IPS-20b (cell line): Measurements from ENCODE around the gene FGF18.
"Not testable (repeated sequence)": the region's sequence is repeated elsewhere in the genome, so short reads cannot be mapped to it uniquely, and the experiment has no call there.

ENCODE experiments used
- H3K27ac ChIP-seq: one replicate; pipeline ENCODE4 v1.5.1; 2013; ENCODE audit warnings: low read length
- H3K27me3 ChIP-seq: 2 replicates; pipeline ENCODE4 v1.6.1; 2013; ENCODE audit warnings: mild to moderate bottlenecking, low read length, inconsistent platforms; ENCODE audit not compliant: insufficient read depth
- H3K36me3 ChIP-seq: 2 replicates; pipeline ENCODE4 v1.6.1; 2013; ENCODE audit warnings: low read depth, mild to moderate bottlenecking, inconsistent platforms, low read length, moderate library complexity; ENCODE audit not compliant: insufficient read depth
- H3K4me1 ChIP-seq: 2 replicates; pipeline ENCODE4 v1.6.1; 2013; ENCODE audit warnings: mild to moderate bottlenecking, control low read depth, inconsistent platforms, low read length, moderate library complexity; ENCODE audit not compliant: insufficient read depth
- H3K4me3 ChIP-seq: 2 replicates; pipeline ENCODE4 v1.5.1; 2013; ENCODE audit warnings: mild to moderate bottlenecking, low read length, inconsistent platforms
- H3K9ac ChIP-seq: 2 replicates; pipeline ENCODE4 v1.6.1; 2013; ENCODE audit warnings: low read depth, mild to moderate bottlenecking, inconsistent platforms, low read length, moderate library complexity
- H3K9me3 ChIP-seq: 2 replicates; pipeline ENCODE4 v1.6.1; 2013; ENCODE audit warnings: mild to moderate bottlenecking, low read depth, low read length, inconsistent platforms; ENCODE audit not compliant: insufficient read depth

Gene FGF18

DNA sequence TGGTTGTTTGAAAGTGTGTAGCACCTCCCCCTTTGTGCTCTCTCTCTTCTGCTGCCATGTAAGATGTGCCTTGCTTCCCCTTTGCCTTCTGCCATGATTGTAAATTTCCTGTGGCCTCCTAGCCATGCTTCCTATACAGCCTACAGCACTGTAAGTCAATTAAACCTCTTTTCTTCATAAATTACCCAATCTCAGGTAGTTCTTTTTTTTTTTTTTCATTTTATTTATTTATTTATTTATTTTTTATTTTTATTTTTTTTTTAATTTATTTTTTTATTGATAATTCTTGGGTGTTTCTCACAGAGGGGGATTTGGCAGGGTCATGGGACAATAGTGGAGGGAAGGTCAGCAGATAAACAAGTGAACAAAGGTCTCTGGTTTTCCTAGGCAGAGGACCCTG, 16.7 kb upstream of the FGF18 start:
- not testable (repeated sequence) for H3K27ac ChIP-seq, H3K27me3 ChIP-seq, H3K4me1 ChIP-seq, H3K9me3 ChIP-seq, H3K4me3 ChIP-seq, H3K9ac ChIP-seq
- peaks cover 76% of the 10 kb centered on the region for H3K36me3 ChIP-seq

DNA sequence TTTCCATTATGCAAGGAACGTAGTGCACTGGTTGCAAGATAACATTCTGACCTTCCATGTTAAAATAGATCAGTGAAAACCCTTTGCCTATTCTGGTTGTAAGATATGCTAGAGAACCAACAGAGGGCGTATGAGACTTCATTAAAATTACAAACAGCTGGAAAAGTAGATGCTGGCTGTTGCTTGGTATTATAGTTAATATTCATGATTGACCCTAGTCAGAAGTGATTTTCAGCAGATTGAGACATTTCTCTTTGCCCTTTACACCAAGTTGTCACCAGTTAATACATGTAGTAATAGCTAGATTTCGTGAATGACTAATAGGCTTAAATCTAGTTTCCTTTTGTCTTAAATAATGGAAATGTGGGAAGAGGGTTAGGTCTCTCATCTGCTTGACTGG, 13.8 kb upstream of the FGF18 start:
- H3K4me3 ChIP-seq: no peak overlapping the region
- H3K27ac ChIP-seq: no peak overlapping the region
- H3K36me3 ChIP-seq: peaks cover 76% of the 10 kb centered on the region
- no peaks in the 10 kb centered on the region for H3K27me3 ChIP-seq
- H3K9ac ChIP-seq: no peak overlapping the region
- H3K9me3 ChIP-seq: no peaks in the 10 kb centered on the region
- H3K4me1 ChIP-seq: no peaks in the 10 kb centered on the region

GRCh38 chr5:171407234-171407633, 12.2 kb upstream of the FGF18 start:
- Histone ChIP-seq H3K9ac (no peak overlapping the region), H3K4me3 (no peak overlapping the region), H3K27ac (no peak overlapping the region), H3K36me3 (peaks cover 76% of the 10 kb centered on the region), H3K4me1 (no peaks in the 10 kb centered on the region), H3K9me3 (no peaks in the 10 kb centered on the region), H3K27me3 (no peaks in the 10 kb centered on the region)

GRCh38 chr5:171409164-171410136, 10.0 kb upstream of the FGF18 start:
- Histone ChIP-seq H3K36me3 (peaks cover 92% of the 10 kb centered on the region), H3K27ac (no peak overlapping the region), H3K27me3 (no peaks in the 10 kb centered on the region), H3K9ac (no peak overlapping the region), H3K4me3 (no peak overlapping the region), H3K9me3 (no peaks in the 10 kb centered on the region), H3K4me1 (no peaks in the 10 kb centered on the region)

GRCh38 chr5:171410181-171410580, 9.3 kb upstream of the FGF18 start:
- H3K27ac ChIP-seq: no peak overlapping the region
- H3K27me3 ChIP-seq: no peaks in the 10 kb centered on the region
- H3K9ac ChIP-seq: no peak overlapping the region
- peaks cover 86% of the 10 kb centered on the region for H3K36me3 ChIP-seq
- H3K4me3 ChIP-seq: no peak overlapping the region
- H3K9me3 ChIP-seq: no peaks in the 10 kb centered on the region
- no peaks in the 10 kb centered on the region for H3K4me1 ChIP-seq

GRCh38 chr5:171412186-171412585, 7.3 kb upstream of the FGF18 start:
- no peak overlapping the region for H3K27ac ChIP-seq
- H3K4me3 ChIP-seq: no peak overlapping the region
- peaks cover 66% of the 10 kb centered on the region for H3K36me3 ChIP-seq
- no peaks in the 10 kb centered on the region for H3K27me3 ChIP-seq
- H3K9ac ChIP-seq: no peak overlapping the region
- no peaks in the 10 kb centered on the region for H3K9me3 ChIP-seq
- no peaks in the 10 kb centered on the region for H3K4me1 ChIP-seq

GRCh38 chr5:171413153-171413910, 6.1 kb upstream of the FGF18 start:
- Histone ChIP-seq H3K4me1 (no peaks in the 10 kb centered on the region), H3K4me3 (no peak overlapping the region), H3K9ac (no peak overlapping the region), H3K36me3 (peaks cover 54% of the 10 kb centered on the region), H3K9me3 (no peaks in the 10 kb centered on the region), H3K27ac (no peak overlapping the region), H3K27me3 (no peaks in the 10 kb centered on the region)

GRCh38 chr5:171413993-171414392, 5.5 kb upstream of the FGF18 start:
- H3K4me1 ChIP-seq, H3K9ac ChIP-seq, H3K9me3 ChIP-seq, H3K4me3 ChIP-seq, H3K27ac ChIP-seq, H3K27me3 ChIP-seq: not testable (repeated sequence)
- H3K36me3 ChIP-seq: peaks cover 48% of the 10 kb centered on the region

- Histone ChIP-seq H3K9me3 (no peaks in the 10 kb centered on the region), H3K4me3 (no peak overlapping the region), H3K36me3 (peaks cover 36% of the 10 kb centered on the region), H3K9ac (no peak overlapping the region), H3K27ac (no peak overlapping the region), H3K4me1 (no peaks in the 10 kb centered on the region), H3K27me3 (peaks cover 15% of the 10 kb centered on the region)
These were observed 4.2 kb upstream of the FGF18 start for GRCh38 chr5:171415115-171415730.

GRCh38 chr5:171416160-171417049, 3.0 kb upstream of the FGF18 start:
- Histone ChIP-seq H3K27ac (no peak overlapping the region), H3K9me3 (no peaks in the 10 kb centered on the region), H3K4me3 (no peak overlapping the region), H3K36me3 (peaks cover 24% of the 10 kb centered on the region), H3K4me1 (peaks cover 3% of the 10 kb centered on the region), H3K9ac (no peak overlapping the region), H3K27me3 (peaks cover 26% of the 10 kb centered on the region)
